ENCODE results near the gene SLC1A4.
"Not testable (repeated sequence)": the region's sequence is repeated elsewhere in the genome, so short reads cannot be mapped to it uniquely, and the experiment has no call there.

Gene SLC1A4

DNA sequence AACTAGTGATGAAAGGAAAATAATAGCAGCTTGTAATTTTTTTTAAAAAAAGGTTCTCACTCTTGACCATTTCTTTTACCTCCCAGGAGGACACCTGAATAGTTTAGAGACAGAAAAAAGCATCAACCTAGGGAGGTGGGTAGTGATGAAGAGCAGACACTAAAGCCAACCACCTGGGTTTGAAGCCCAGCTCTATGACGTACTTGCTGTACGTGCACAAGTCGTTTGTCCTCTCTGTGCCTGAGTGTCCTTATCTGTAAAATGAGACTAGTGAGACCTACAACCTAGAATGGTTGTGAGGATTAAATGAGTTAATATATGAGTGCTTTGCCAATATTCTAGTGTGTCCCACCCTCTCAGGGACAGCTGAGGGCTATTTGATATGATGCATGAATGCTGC is 5.8 kb downstream of the SLC1A4 start:
- FAIRE-seq = no peak

DNA sequence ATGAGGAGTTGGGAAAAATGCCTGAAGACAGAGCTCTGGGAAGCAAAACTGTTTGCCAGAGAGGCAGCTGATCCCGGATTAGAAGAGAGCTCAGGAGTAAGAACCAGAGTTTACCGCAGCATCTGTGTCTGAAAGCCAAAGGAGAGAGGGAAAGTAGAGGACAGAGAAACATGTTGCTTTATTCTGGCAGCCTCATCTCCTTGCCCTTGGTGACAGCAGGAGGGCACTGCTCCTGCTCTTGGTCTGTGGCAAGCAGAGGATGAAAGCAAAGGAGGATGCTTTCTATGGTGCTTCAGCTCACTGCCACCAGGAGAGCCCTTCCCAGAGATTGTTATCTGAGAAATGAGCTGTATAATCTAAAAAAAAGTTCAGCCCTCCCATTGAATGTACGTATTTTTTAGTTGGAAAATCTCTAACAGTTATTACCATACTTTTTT is 7.7 kb downstream of the SLC1A4 start:
- no peak for FAIRE-seq

DNA sequence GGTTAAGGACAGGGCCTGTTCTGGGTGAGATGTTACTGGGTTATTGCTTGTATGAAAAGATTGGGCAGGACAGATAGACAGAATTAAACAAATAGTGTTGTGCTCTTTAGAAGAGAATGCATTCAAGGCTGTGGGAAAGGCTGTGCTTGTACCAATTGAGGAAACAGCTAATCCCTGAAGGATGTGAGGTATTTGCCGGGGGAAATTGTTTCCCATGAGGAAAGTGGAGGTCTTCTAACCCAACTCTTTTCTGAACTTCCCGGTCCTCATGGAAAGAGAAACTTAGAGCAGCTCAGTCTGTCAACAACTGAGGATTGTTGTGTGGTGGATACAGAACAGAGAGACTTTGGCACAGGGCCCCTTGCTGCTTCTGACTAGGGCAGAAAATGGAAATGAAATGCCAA is 9.5 kb downstream of the SLC1A4 start:
- FAIRE-seq = no peak

DNA sequence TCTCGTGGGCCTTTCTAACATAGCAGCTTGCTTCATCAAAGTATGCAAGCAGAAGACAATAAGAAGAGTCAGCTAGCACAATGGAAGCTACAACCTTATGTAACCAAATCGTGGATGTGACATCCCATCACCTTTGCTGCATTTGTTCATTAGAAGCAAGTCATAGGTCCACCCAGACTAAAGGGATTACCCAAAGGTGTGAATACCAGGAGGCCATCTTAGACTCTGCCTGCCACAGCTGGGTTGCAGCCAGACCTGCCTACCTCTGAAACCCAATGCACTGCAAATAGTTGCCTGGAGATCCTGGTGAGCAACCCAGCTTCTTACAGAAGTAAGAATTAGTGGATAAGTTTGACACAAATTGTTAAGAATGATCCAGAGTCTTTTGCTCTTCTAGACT is 10.6 kb downstream of the SLC1A4 start:
- no peak for FAIRE-seq

DNA sequence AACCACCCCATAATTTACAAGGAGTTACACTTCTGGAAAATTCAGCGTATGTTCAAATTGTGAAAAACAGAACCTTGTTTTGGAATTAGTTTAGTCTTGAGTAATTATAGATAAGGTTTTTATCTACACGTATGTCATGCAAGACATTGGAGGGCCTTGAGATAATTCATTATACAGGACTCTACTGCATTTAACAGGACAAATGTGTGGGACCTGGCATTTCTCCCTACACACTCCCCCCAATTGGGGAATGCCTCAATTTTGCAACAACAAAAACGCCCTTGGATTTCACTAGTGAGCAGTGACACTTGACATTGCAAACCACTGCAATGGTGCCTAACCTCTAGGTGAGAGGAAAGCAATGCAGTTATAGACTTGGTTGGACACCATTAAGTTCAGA is 11.4 kb downstream of the SLC1A4 start:
- no peak for FAIRE-seq

DNA sequence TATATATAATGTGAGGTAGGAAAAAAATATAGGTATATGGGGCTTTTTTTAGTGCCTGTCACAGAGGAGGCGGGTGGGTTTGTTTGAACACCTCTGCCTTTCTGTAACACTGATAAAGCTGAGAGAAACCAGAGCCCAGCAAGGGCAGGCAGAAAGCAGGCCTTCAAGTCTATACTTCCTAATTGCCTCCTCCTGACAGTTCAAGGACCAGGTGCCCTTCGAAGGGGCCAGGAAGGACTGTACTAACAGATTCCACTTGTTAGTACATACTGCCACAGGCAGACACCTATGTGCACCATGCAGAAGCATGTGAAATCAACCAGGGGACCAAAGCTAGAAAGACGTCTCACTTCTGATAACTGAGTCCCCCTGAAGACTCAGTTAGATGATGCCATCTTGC is 13.8 kb downstream of the SLC1A4 start:
- FAIRE-seq = no peak

DNA sequence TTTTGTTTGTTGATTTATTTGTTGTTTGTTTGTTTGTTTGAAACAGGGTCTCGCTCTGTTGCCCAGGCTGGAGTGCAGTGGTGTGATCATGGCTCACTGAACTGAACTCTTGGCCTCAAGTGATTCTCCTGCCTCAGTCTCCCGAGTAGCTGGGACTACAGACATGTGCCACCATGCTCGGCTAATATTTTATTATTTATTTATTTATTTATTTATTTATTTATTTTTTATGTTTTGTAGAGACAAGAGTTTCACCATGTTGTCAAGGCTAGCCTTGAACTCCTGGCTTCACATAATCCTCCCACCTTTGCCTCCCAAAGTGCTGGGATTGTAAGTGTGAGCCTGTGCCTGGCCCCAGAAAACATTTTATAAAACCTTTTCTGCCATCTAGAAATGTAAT is 15.0 kb downstream of the SLC1A4 start:
- FAIRE-seq = not testable (repeated sequence)

DNA sequence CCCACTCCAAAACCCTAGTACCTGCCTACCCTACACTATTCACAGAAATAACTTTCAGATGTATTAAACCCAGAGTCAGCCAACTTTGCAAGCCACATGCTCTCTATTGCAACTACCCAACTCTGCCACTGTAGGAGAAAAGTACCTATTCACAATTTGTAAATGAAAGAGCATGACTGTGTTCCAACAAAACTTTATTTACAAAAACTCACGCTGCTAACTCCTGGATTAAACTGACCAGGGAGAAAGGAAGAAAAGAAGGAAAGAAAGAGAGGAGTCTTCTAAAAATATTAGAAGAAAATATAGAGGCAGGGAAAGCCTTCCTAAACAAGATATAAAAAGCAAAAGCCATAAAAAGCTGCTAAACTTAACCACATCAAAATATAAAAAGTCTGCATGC is 24.6 kb downstream of the SLC1A4 start:
- no peak for FAIRE-seq

DNA sequence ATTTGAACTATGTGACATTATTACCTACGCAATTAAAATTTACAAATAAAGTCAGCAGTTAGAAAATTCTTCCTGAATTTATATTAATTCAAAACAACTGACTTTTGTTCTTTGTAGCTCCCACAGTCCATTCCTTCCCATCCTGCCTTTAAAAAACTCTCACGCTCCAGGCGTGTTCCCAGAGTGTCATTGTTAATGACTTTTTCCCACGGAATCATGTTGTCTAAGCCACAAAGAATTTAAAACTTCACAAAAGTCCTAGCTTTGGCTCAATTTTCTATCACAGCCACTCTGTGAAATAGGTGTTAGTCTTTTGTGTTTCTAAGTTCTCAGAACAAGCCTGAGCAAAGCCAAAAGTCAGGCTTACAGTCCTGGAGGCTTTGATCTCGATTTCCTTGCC is 26.5 kb downstream of the SLC1A4 start:
- no peak for FAIRE-seq

DNA sequence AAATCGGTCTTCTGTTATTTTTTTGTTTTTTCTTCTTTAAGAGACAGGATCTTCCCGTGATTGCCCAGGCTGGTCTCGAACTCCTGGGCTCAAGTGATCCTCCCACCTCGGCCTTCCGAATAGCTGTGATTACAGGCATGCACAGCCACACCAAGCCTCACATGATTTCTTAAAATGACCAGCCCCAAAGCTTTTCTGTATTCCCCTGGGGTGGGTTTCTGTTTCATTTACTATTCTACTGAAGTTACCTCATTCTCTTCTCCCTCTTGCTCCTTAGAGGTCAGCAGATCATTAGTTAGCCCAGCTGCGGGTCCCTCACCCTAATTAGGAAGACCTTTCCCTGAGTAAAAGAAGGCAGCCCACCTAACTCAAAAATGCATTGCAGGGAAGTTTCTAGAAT is 27.6 kb downstream of the SLC1A4 start:
- FAIRE-seq = no peak

DNA sequence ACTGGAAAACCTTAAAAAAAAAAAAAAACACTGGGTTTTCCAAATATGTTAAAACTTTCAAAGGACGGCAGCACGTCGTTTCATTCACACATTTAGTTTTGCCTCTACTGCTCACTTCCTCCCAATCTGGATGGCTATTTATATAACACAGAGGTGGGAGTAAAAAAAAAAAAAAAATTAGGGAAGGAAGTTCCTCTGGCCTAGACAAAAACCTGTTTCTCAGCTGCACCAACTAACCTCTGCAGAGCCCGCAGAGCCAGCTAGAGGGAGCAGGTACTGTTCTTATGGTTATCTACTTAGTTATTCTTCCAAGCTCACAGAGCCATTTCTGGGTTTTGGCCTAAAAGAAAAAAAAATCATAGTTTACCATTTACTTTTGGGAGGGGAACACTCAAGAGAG is 28.1 kb downstream of the SLC1A4 start:
- no peak for FAIRE-seq

DNA sequence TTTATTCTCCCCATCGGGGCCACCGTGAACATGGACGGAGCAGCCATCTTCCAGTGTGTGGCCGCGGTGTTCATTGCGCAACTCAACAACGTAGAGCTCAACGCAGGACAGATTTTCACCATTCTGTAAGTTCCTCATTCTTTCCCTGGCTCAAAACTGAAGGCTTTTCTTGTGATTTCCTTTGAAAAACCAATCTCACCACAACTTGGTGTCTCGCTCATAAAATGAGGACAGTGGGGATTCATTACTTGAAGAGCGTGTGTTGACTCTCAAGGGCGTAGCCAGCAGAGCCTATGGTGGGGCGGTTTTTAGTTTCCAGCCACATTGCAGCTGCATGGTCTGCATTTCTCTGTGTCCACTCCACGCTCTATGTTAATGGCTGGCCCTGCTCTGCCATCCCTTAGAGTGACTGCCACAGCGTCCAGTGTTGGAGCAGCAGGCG is 29.0 kb downstream of the SLC1A4 start:
- FAIRE-seq = no peak

DNA sequence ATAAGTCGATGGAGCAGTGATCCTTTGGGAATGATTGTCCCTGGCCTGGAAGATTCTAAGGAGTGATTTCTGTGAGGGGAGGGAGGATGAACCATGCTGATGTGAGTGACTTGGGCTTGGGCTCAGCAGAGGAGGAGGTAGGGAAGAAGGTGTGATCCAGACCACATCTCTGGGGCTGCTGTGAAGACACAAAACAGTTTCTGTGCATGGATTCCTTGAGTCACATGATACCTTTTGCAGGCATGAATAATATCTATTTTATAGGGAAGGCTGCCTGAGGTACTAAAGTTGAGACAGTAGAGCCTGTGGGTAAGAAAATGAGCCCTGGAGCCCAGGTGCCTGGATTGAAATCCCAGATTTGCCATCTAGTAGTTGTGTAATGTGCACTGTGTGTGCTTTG is 29.8 kb downstream of the SLC1A4 start:
- no peak for FAIRE-seq

DNA sequence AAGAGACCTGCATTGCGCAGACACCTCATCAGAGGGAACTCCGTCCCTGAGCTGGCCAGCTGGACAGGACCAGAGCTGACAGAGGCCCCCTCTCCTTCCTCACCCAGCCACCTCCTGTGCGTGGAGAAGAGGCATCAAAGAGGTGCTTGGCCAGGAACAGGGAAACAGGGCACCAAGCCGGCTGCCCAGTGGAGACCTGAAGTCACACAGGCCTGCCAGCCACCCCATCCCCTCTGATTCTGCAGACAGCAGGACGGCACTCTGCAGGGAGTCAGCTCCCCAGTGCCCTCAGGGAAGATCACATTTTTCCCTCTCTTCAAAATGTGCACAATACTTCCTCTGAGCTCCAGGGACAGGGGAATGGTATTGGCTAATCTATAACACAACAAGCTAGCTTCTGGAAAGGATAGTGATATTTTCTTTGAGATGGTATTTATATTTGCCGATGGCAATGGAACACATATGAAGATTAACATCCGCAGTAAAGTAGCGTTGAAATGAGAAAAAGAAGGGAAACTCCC is 30.5 kb downstream of the SLC1A4 start:
- no peak for FAIRE-seq

DNA sequence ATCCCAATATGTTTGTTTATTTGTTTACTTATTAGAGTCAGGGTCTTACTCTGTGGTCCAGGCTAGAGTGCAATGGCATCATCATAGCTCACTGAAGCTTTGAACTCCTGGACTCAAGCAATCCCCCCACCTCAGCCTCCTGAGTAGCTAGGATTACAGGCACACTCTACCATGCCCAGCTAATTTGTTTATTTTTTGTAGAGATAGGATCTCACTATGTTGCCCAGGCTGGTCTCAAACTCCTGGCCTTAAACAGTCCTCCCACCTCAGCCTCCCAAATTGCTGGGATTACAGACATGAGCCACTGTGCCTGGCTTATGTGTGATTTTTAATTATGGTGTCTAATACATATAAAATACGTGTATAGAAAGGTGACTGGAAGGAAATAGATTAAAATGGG is 31.1 kb downstream of the SLC1A4 start:
- not testable (repeated sequence) for FAIRE-seq

DNA sequence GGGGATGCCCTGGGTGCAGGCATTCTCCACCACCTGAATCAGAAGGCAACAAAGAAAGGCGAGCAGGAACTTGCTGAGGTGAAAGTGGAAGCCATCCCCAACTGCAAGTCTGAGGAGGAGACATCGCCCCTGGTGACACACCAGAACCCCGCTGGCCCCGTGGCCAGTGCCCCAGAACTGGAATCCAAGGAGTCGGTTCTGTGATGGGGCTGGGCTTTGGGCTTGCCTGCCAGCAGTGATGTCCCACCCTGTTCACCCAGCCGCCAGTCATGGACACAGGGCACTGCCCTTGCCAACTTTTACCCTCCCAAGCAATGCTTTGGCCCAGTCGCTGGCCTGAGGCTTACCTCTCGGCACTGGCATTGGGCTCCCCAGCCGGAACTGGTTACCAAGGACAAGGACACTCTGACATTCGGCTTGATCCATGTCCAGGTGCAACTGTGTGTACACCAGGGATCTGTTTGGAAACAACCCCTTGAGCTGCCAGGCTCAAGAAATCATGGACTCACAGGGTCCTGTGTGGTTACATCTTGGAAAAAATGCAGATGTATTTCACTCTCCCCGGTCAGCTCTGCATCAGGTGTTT is 31.8 kb downstream of the SLC1A4 start:
- no peak for FAIRE-seq

DNA sequence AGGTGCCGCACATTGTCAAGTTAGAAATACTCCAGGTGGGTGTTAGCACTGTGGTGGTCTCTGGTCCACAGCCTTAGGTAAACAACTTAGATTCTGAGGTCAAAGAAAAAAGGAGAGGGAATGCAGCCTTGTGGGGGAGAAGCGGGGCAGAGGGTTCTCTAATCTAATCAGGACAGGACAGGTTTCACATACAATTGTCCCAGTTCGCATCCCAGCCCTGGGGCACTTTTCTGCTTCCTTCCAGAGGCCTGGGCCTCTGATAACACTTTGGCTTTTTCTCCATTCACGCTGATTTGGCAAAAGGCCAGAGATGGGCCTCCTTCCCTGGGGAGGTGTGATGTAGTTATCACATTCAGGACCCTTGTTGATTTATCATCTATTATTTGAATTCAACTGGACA is 32.5 kb downstream of the SLC1A4 start:
- no peak for FAIRE-seq

DNA sequence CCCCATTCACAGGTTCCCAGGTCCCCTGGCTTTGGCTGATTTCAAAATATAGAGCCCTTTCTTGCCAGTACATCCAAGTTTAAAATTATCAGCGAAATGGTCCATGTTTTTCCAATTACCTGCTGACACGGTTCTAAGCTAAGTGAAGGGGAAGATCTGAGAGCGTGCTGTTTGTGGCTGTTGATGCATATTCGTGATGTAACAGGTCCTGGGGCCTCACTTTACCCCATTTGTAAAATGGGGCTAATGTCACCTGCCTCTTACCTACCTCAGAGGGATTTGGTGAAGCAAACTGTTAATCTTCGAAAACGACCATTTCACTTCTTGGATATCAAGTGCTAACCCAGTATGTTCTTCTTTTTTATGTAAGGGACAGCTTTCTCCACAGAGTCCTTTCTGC is 33.0 kb downstream of the SLC1A4 start:
- FAIRE-seq = no peak

DNA sequence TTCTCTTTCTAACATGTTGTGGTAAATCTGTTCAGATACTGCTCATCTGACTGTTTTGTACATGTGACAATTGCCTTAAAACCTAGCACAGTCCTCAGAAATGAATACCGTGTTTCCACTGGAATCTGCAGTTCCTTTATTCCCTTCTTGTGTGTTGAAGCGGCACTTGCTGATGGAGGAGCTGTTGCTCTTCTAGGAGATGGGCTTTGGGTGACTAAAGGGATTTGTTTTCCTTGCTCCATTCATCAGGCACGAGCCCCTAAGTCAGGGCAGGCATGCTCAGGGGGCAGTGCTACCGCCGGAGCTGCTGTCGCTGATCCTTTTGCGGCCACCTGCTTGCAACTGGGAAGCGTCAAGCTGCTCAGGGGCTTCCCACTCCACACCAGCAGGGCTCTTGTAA is 34.5 kb downstream of the SLC1A4 start:
- no peak for FAIRE-seq

DNA sequence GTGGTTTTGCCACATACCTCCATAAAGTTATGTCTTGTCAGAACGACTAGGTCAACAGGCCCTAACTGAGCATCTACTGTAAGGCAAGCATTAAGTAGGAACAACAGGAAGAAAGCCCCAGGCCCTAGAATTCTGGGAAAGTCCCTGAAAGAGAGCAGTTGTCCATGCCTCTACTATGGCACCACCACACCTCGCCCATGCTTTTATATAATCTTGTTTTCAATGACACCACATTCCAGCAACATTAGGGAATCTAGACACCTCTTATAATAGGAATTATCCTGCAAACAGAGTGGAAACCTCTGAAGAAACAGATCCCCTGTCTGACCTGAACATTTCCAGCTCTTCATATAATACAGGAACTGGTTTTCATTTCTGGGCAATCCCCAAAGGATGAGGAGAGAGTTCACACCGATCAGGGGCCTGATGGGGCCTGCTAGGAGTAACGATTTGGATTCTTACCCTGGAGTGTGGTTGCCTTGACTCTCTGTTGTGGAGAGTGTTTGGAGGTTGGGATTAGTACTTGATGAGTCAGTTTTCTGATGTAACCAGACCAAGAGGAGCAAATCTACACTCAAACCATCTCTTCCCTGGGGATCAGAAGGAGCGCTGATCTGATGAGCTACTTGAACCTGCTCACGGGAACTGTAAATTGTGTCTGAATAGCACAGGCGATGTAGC is 35.1 kb downstream of the SLC1A4 start:
- no peak for FAIRE-seq

DNA sequence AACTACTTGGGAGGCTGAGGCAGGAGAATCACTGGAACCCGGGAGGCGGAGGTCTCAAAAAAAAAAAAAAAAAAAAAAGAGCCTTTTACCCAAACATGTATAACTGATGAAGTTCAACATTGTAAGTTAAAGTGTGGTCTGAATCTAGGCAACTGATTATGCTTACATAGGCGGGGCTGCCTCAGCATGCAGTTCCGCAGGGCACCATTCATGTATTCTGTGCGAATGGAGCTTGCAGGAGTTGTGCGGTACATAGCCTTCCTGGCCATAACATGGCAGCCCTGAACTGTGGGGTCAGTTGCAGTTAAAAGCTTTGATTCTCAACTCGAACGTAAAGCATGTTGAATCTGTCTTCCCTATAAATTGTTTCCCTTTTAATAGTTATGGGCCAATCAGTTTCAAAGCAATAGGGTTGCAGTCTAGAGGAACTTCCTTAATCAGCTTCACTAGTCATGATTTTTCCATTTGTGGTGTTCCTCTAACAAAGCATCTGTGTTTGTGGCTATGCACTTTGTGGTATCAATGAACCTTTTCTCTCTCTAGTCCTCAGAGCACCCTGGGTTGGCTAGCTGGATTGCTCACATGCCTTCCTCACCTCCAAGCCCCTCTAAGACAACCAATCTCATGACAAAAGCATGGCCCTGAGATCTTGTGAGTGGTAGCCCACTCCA is 36.4 kb downstream of the SLC1A4 start:
- FAIRE-seq = no peak

DNA sequence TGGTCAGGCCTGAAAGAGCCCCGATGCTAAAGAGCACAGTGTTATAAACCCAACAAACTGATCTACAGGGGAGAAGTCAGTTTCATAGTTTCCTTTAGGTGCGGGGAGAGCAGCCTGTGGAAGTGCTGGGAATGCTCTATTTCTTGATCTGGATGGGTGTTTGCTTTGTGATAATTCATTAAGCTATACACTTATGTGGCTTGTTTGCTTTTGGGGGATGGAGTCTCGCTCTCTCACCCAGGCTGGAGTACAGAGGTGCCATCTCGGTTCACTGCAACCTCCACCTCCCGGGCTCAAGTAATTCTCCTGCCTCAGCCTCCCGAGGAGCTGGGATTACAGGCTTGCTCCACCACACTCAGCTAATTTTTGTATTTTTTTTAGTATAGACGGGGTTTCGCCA is 37.0 kb downstream of the SLC1A4 start:
- FAIRE-seq = no peak

DNA sequence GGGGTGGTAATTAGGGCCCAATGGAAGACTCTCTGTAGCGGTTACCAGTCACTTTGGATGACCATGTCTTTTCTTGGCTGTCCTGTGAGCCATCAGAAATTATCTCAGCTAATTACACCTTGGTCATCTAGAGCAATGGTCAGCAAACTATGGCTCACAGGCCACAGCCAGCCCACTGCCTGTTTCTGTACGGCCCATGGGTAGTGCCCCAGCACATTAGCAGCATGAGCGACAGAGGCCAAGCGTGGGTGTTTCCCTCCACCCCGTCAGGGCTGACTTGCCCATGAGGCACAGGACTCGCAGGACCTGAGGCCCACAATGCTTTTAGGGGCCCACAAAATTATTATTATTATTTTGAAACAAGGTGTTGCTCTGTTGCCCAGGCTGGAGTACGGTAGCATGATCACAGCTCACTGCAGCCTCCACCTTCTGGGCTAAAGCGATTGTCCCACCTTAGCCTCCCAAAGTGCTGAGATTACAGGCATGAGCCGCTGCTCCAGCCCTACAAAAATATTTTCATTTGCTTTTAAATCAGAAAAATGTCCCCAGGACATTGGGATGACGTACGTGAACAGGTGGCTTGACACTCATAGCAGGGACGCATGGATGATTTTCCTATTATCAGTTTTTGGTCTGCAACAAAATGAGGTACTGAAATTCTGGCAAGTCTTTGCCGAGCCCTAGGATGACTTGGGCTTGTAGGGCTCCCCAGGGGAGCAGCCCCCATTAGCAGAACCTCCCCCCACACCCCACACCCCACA is 37.7 kb downstream of the SLC1A4 start:
- FAIRE-seq = no peak

All from colon (tissue), 2 donors.